GM18907 (cell line): ENCODE results near the gene MTRF1L.
"Not testable (repeated sequence)": the region's sequence is repeated elsewhere in the genome, so short reads cannot be mapped to it uniquely, and the experiment has no call there.

ENCODE experiments used
- ATAC-seq: cut with Tn5 transposase; IDR thresholded peaks from one replicate; pipeline ENCODE4 v1.9.1; 2021; ENCODE audit warnings: mild to moderate bottlenecking, moderate library complexity; ENCODE audit not compliant: unreplicated experiment

The MTRF1L gene

DNA sequence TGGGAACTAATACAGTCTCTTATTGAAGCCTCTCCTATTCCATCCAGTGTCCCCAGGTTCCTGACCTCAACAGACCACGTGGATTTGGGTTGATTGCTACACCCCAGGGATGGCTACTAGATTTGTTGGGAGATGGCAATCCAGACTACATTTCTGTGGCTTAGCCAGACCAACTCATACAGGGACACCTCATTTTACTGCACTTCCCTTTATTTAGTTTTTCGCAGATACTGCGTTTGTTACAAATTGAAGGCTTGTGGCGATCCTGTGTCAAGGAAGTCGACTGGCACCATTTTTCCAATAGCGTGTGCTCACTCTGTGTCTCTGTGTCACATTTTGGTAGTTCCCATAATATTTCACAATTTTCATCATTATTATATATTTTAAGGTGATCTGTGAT is 10.3 kb upstream of the MTRF1L start:
- no peak for ATAC-seq

DNA sequence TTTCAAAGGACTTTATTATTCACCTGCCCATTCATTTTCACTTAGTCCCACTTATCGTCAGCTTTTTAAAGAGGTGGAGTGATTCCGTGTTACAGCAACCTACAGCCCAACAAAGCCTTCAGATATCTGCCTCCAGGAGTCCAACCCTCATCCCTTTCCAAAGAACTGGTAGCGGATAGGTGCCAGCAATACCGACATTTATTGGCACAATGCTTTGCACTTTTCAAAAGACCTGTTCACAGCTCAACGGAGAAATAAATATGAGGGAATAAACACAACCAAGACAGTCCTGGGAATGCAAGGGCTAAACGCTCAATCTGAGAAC is 819 bp upstream of the MTRF1L start:
- peak; percentile 6 for ATAC-seq

DNA sequence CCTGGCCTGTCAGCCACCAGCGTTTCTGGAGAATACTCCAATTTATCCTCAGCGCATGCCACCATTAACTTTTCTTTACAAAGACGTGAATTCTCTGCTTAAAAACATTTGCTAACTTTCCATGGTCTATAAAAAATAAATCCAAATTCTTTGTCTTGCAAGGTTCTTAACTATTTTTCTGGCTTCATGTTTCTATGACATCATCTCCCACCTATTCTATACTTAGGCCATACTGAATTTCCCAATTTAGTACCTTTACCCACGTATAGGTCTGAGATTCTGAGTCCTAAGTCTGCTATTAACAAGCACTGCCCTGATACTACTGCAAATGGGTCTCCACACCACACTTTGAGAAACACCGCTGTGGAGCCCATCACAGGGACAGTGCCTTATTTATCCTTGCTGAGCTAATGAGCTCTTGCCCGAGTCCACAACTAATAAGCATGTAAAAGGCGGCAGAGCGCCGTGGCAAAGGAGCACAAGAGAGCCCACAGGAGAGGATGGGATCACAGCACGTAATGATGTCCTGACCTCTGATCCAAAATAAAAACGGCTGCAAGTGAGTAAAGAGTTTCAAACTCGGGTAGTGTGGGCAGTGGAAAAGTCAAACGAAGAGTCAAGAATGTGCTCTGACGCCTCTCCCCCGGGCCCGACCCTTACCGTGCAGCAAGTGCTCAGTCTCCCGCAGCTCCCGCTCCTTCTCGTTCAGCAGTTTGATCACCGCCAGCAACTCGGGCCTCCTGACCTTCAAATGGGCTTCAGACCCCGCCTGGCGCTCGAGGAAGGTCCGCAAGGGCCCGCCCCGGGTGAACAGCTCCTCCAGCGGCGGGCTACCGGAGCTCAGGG is 519 bp downstream of the MTRF1L start:
- peak; percentile 34 for ATAC-seq

DNA sequence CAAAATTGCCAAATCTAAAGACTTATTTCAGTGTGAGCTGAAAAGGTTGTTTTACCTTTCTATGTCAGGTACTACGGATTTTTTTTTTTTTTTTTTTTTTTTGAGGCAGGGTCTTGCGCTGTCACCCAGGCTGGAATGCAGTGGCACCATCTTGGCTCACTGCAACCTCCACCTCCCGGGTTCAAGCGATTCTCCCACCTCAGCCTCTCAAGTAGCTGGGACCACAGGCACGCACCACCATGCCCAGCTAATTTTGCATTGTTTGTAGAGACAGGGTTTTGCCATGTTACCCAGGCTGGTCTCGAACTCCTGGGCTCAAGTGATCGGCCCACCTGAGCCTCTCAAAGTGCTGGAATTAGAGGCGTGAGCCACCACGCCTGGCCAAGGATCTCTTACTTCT is 1.7 kb downstream of the MTRF1L start:
- ATAC-seq = not testable (repeated sequence)

DNA sequence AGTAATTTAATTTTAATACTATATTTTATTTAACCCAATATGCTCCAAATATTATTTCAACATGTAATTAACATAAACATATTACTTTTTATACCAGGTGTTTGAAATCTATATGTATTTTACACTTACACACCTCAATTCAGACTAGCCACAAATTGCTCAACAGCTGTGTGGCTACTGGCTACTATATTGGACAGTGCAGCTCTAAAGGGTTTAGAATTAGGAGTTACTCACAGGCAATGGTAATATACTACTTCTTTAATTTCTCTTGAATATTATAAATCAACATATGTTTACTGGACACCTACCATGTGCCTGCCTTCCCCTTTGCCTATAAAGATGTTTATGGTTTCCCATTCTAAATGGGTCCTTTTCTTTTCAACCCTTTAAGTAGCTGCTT is 2.3 kb downstream of the MTRF1L start:
- ATAC-seq = no peak

DNA sequence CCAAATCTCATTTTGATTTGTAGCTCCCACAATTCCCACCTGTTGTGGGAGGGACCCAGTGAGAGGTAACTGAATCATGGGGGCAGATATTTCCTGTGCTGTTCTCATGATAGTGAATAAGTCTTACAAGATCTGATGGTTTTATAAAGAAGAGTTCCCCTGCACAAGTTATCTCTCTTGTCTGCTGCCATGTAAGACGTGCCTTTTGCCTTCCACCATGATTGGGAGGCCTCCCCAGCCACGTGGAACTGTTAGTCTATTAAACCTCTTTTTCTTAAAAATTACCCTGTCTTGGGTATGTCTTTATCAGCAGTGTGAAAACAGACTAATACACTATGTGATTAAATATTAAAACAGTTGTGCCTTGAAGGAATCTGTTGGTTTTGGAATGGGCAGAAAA is 3.0 kb downstream of the MTRF1L start:
- ATAC-seq = not testable (repeated sequence)

DNA sequence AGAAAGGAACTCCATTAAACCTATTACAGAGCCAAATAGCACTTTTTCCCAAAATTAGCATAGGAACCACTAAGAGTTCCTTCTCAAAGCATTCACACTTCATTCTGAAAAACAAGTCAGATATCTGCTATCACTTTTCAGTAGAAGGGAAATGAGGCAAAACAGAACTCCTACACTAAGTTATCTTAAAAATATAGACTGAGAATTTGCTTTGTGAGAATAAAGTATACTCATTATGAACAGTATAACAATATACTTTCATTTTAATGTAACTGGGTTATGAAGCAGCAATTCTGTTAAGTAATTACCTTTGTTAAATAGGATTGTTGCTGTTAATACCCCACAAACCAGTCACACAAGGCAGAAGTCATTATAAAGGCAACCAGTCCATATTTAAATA is 8.7 kb downstream of the MTRF1L start:
- no peak for ATAC-seq

DNA sequence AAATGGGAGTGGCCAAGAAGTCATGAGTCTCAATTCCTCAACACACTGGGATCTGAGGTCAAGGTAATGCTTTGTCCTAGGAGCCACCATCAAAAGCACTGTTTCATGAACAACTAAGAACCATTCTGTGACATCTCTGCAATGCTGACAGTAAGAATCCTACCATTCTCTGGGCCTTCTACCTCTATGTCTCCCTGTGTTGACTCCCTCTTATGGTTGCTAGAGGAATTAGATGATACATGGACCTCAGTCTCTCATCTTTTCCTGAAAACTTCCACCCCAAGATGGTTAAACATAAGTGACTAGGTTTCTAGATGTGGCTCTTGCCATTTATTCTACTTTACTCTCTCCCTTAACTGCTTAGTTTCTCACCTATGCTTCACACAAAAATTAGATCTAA is 9.1 kb downstream of the MTRF1L start:
- ATAC-seq = peak; percentile 38

DNA sequence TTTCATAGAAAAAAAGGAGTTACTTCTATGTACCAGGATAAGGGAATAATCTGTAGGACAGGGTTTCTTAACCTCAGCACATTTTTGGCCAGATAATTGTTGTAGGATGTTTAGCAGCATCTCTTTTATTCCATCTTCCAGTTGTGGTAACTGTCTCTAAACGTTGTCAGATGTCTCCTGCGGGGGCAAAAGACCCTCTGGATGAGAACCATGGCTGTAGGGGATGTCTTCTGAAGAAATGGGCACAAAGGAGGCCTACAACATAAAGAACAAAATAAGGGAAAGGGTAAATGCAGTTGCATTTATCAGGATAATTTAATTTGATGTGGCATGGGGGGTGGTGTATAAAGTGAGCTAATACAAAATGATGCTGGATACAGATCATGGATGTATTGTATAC is 15.5 kb downstream of the MTRF1L start:
- no peak for ATAC-seq

DNA sequence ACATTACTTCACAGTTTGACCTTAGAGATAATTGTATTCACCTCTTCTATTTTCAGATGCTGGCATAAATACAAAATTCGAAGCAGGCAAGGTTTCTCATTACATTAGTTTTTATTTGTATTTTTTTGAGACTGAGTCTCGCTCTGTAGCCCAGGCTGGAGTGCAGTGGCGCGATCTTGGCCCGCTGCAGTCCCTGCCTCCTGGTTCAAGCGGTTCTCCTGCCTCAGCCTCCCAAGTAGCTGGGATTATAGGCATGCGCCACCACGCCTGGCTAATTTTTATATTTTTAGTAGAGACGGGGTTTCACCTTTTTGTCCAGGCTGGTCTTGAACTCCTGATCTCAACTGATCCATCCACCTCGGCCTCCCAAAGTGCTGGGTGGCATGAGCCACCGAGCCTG is 17.2 kb downstream of the MTRF1L start:
- ATAC-seq = not testable (repeated sequence)

DNA sequence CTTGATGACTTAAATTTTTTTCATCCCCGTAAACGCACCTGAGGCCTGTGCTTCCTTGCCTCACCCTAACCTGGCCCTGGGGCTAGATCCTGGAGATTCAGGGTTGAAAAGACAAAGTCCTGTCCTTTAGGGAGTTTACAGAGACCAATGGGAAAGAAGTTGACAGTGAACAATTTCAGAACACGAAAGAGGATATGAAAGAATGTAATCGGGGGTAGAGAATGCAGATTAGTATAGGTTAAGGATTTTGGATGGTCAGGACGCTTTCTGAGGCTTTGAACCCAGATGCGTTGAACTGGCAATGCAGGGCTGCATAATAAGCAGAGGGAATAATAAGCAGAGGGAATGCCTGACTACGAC is 18.0 kb downstream of the MTRF1L start:
- peak; percentile 35 for ATAC-seq

DNA sequence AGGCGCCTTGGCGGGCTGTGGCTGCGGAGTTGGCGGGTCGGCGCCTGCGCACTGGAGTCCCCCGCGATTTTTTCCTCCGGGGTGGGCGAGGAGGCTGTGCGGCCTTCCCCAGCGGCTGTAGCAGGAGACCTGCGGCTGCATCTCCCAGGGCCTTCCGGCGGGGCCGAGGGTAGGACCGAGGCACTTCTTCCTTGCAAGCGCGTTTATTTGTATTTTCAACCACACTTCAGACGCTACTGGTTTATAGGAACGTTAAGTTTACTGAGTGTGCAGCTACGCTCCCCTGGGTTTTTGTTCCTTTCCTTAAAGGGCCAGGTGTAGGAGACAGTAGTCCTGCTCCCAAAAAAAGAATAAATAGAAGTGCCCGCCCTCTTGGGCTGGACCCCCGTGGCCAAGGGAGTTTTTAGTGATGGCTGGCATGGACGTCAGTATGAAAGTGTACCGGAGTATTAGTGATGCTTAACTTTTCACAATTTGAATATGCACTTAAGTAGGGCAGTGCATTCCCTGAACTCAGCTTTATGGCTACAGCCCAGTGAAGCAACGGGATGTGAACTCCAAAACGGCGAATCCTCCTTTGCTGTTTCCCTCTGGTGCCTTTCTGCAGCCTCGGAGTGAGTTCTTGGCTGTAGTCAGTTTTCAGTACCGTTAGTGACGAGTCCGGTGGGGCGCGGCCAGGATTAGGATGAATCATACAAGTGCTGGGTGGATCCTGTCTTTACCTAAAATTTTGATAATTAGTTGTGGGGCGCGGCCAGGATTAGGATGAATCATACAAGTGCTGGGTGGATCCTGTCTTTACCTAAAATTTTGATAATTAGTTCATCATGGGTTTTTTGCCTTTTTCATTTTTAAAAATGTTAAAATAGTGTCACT is 18.6 kb downstream of the MTRF1L start:
- ATAC-seq = peak; percentile 33

DNA sequence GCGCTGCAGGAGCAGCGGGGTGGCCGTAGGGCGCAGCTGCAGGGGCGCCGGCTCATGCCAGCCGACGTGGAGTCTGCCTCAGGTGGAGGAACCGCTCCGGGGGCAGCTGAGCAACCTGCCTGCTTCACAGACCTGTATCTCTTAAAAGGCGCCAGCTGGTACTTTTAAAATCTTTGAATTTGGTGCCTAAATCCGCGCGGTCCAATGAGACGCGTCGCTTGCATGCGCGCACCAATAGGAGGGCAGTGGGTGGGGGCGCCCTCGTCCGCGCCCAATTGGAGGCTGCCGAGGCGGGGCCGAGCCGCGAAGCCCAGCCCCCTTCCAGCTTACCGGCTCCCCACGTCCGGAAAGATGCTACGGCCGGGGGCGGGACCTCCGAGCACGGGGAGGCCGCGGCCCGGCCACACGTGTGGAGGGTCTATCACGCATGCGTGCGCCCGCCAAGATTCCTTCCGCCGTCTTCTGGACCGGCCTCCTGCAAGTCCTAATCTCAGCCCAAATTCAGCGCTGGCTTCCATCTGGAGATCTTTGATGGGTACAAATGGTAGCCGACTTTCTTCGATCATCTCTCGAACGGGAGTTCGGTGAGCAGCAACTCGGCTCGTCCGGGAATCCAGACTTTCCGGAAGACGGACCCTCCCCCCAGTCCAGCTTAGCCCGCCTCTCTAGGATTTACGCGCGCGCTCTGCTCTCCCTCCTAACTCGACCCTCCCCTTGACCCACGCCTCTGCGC is 19.4 kb downstream of the MTRF1L start, which contains the start of gene FBXO5:
FBXO5 (minus strand) TSS at position 138 of the 733 bp plus-strand sequence; CDS start at position 56, 82 bp downstream.
- ATAC-seq = peak; percentile 87

DNA sequence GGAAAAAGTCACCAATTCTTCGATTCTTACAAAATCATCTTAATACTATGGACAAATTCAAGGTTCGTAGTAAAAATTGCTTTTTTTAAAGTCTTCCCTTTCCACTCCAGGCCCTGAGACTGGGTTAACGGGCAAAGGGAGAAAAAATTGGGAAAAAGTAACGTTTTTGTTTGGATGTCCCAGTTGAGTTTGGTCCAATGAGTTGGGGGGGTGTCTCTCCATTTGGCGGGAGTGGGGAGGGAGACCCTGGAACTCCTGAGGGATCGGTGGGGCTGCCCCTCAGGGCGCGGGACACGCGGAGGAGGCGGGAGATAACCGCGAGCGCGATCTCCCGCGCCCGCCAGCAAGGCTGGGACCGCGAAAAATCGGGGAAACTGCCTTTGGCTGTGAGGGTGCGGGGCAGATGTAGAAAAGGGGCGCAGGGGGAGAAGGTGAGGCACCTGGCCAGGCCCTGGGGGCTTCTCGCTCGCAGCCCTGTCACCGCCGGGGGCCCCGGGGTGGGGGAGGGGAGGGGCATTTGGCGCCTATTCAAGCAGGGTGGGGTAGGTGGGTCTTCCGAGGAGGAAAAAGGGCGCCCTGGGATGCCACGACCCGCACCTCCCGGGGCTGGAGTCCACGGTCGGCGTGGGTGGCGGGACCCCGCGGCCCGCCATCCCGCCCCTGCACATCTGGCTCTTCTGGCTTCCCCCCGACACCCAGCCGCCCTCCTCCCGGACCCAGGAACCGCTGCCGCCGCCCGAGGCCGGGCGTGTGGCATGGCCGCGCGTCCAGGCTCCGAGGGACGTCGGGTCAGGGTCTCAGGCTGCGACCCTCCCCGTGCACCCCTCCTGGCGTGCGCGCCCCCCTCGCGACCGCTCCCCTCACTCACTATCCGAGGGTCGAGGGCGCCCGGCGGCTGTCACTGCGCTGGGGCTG is 20.3 kb downstream of the MTRF1L start:
- ATAC-seq = peak; percentile 1

DNA sequence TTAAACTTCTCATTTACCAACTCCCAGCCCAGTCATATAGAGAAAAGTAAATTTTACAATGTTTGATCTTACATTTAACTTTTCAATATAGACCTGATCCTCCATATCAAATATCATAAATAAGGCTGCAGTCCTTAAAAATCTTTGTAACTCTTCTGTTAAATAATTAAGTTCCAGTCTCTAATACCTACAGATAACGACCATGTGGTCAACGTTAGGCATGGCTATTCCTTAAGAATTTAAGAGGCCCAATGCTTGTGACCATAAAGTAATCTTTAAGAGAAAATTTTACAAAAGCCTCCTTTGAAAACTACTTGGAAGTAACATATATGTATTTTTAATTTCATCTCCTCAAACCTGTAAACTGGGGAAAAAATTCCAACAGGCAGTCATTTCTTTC is 21.3 kb downstream of the MTRF1L start:
- no peak for ATAC-seq

DNA sequence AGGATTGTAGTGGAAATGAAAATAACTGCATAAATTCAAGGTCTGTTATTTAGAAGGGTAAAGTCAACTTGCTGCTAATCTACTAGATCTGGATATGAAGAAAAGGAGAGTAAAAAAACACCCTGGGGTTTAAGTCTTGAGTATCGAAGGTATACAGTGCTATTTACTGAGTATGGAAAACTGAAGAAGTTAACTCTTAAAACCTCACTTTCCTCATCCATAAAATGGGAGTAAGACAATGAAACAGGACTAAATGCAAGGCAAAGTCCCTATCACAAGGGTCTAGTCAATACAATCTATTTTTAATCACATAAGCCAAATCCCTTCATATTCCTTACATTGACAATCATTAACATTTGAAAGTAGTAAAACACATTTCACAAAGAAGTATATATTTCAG is 21.9 kb downstream of the MTRF1L start:
- ATAC-seq = no peak

DNA sequence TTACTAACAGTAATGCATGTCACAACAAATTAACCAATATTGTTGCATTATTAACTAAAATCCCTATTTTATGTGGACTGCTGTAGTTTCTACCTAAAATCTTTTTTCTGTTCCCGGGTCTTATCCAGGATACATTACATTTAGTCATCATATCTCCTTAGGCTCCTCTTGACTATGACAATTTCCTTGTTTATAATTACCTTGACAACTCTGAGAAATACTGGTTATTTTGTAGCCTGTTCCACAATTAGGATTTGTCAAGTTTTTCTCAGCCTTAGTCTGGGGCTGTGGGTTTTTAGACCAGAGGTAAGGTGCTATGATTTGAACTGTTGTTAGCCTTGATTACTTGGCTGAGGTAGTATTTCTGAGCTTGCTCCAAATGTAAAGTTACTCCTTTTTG is 23.4 kb downstream of the MTRF1L start:
- no peak for ATAC-seq

DNA sequence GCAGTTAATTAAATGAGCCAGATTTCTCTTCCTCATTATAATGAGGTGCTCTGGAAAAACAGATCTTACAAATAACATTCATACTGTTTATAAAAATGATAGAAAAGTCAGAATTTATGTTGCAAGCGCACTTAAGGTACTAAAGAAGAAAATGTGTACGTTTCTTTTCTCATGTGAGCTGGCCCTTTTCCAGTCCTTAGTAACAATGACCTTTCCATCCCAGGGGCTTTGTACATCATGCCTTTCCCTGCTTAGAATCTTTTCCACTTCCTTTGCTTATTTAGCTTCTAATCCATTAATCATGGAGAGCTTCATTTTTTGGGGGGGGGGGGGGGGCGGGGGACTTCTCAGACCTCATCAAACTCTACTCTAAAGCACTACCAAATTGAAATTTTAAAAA is 24.5 kb downstream of the MTRF1L start:
- no peak for ATAC-seq

DNA sequence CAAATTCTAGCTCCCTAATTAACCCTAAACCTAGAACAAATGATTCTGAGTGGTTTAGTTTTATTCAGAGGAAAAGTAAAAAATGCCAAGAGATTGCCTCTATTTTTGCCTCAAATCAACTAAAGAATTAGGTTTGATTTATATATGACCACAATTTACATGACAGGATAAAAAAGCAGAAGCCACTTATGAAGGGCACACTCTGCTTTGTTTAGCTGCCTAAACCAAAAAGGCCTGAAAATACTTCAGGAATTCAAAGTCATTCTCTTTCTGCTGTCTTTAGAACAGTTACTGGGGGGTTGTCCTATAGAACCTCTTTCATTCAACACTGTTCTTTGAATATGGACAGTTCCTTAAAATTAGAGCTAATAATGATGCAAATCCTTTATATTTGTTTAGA is 25.0 kb downstream of the MTRF1L start:
- ATAC-seq = no peak

DNA sequence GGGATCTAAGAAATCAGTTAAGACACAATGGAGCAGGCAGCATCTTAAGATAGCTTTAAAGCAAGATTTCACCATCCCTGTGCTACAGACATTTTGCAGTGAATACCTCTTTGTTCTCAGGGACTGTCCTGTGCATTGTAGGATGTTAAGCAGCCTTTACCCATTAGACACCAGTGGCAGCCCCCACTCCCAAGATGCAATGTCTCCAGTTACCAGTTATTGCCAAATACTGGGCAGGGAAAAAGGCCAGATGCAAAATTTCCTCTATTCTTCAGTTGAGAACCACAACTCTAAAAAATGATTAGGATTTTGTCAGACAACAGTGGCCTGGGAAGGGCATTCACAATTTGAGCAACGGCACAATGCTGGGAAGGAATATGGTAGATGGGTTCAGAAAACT is 25.8 kb downstream of the MTRF1L start:
- no peak for ATAC-seq
